HG03520 (cell line): ENCODE results near the gene PTGR2.
"Not testable (repeated sequence)": the region's sequence is repeated elsewhere in the genome, so short reads cannot be mapped to it uniquely, and the experiment has no call there.

ENCODE experiments used
- ATAC-seq: cut with Tn5 transposase; IDR thresholded peaks from one replicate; pipeline ENCODE4 v1.9.1; 2021; ENCODE audit warnings: mild to moderate bottlenecking, moderate library complexity; ENCODE audit not compliant: unreplicated experiment

Gene PTGR2

DNA sequence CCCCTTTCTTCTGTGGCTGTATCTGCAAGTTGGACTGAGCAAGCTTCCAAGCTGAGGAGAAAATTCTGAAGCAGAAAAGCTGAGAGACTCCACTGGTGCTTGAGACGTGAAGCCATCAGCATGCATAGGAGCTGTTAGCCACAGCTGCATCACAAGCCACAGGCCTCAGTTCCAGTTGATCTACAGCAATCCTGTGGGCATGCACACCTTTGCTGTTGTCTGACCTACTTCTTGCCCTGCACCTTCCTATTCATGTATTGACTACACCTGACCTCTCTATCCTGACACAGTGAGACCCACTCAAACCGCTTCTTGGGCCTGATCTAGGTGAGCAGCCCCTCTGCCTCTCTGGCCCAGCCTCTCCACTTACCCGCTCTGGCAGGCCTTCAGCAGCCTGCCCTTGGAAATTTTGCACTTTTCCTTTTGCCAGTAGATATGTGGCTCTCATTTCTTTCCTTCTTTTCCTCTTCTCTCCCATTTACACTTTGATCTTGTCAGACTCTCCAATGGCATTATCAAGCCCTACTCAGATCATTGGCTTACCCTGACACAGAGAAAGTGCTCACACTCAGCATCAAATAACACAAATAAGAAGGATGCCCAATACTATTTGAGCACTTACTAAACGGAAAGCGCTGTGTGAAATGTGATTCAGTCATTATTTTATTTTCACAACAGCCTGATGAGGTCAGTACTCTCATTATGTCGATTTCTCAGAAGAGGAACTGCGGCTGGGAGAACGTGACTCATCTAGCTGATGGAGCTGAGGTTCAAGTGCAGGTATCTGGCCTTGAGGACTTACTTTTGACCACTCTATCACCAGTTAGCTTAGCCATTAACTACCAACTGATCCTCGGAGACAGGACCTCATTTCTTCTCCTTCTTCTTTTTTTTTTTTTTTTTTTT, 21.9 kb upstream of the PTGR2 start:
- no peak for ATAC-seq

DNA sequence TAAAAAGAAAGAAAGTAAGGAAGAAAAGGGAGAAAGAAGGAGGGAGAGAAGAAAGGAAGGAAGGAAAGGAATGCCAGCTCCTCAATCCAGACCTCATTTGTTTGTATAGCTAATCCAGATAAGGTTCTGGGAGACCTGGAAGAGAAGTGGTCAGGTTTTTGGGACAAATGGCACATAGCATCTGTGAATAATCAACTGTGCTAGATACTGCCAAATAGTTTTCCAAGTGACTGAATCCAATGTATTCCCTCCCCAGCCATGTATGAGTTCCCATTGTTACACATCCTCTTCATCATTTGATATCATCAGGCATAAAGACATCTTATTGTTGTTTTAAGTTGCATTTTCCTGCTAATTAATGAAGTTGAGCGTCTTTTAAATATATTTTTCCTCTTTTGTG, 18.6 kb upstream of the PTGR2 start:
- ATAC-seq = no peak

GRCh38 chr14:73833530-73834260, 17.9 kb upstream of the PTGR2 start:
- ATAC-seq = no peak

DNA sequence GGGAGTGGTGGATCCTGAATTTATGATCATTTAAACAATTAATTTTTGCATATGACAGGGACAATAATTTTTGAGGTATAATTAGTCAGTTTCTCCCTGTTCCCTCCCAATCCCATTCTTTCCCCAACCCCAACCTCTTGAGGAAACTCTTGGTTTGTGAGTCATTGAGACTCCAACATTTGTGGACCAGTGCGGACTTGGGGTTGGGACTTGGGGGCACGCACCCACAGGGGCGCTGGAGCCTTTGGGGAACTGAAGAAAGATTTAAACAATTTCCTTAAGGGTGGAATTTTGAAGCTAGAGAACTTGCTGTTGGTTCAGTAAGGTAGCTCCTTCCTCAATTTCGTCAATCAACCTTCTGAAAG, 17.4 kb upstream of the PTGR2 start:
- ATAC-seq = no peak

DNA sequence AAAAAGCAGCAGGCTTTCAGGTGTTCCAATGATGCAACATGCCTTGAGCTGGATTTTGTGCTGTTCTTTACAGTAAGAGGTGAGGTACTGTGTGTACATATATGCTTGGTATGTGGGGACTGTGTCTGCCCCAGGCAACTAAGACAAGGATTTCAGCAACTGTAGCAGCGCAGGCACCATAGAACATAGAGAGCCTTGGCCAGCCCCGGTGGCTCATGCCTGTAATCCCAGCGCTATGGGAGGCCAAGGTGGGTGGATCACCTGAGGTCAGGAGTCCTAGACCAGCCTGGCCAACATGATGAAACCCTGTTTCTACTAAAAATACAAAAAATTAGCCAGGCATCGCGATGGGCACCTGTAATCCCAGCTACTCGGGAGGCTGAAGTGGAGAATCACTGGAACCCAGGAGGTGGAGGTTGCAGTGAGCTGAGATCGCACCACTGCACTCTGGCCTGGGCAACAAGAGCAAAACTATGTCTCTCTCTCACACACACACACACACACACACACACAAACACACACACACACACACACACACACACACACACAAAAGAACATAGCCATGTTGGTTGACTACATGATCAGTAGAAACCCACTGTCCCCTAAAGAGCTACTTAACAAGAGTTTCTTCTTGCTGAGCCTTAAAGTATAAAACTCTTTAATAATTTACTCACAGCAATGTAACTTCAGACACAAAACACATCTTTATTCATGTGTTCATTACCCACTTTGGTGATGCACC, 13.2 kb upstream of the PTGR2 start:
- ATAC-seq = not testable (repeated sequence)

DNA sequence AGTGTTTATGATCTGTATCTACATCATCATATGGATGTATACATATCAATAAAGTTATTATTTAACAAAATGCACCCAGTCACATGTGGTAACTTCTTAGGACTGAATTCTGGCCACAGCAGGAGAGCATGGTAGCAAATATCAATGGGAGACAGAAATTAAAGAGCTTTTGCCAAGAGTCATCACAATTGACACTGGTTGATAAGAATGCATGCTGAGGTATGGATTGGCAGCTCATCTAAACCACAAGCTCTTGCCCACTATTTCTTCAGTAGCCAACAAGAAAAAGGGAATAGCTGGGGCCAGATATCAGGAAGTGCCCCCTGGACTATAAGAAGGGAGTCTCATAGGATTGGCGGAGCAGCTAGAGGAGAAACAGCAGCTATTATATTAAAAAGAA, 9.4 kb upstream of the PTGR2 start:
- no peak for ATAC-seq

DNA sequence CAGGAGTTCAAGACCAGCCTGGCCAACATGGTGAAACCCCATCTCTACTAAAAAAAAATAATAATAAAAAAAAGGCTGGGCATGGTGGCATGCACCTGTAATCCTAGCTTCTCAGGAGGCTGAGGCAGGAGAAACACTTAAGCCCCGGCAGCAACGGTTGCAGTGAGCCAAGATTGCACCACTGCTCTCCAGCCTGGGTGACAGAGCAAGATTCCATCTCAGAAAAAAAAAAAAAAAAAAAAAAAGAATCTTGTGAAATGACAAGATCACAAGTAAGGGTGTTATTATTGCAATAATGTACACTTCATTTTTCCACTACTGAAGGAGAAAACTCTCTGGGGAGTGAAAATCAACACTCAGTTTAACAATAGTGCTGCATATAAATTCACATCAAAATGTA, 8.8 kb upstream of the PTGR2 start:
- ATAC-seq = no peak

DNA sequence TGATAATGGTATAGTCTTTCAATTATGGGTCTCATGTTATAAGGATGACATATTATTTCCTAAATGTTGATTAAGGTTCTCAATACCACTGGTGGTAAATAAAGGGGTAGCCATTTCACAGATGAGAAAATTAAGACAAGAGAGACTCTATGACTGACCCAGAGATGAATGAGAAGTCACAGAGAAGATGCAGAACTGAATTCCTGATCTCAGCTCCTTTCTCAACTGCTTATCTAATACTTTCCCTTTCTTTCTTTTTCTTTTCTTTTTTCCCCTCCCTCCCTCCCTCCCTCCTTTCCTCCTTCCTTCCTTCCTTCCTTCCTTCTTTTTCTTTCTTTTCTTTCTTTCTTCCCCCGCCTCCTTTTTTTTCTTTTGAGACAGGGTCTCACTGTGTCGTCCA, 8.3 kb upstream of the PTGR2 start:
- ATAC-seq = no peak

DNA sequence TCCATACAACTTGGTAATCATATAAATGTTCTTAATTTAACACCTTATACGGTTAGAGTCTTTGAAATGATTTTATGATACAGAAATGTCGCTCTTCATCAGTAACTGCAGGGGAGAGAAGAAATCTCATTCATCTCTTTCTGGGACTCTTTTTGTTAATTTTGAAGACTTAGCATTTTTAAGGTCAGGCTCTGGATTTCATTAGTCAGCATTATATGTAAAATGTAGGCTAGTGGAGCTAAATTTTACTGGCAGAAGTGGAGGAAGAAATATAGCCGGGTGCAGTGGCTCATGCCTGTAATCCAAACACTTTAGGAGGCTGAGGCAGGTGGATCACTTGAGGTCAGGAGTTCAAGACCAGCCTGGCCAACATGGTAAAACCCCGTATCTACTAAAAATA, 4.7 kb upstream of the PTGR2 start:
- ATAC-seq = no peak

DNA sequence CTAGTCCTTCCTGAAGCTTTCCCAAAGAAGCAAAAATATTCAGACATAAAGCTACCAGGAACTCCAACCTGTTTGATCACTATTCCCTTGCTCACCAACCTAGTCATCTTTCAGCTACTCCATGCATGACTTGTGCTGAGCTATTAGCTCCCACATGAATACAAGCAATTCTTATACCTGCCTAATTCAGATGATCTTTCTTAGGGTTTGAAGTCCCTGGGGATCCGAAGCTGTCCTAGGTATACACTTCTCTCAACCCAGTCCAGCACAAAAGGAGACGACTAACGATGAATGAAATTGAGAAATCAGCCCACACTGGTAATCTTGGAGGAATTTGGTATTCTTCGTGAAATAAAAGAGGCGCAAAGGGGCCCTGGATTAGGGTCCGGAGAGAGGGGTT, 631 bp upstream of the PTGR2 start:
- no peak for ATAC-seq

DNA sequence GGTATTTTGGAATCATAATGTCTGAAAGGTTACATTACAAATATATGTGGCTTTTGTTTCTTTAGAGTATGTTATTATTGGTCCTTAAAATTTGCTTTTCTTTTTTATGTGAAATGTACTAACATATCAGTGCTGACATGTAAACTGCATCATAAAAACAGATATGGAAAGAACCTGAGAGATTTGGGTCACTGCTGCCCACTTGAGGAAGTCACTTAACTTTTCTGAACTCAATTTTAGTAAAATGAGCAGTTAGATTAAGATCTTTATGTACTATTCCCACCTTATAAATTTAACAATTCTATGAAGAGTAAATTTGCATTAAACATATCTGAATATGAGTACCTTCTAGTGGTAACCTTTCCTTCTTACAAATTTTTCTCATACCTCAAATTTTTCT, 7.5 kb downstream of the PTGR2 start:
- ATAC-seq = no peak

DNA sequence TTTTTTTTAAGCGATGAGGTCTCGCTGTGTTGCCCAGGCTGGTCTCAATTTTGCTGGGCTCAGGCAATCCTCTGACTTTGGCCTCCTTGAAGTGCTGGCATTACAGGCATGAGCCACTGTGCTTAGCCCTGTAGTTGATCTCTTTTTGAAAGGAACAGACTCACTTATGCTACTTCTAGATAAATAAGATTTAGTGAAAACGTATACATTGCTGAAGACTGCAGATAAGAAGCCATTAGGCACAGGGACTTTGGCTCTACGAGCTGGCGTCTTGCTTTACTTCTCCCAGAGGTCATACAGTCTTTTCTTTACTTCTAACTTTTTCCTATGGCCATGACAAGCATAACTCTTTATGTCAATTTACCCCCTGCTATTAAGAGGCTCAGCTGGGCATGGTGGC, 9.4 kb downstream of the PTGR2 start:
- ATAC-seq = no peak

DNA sequence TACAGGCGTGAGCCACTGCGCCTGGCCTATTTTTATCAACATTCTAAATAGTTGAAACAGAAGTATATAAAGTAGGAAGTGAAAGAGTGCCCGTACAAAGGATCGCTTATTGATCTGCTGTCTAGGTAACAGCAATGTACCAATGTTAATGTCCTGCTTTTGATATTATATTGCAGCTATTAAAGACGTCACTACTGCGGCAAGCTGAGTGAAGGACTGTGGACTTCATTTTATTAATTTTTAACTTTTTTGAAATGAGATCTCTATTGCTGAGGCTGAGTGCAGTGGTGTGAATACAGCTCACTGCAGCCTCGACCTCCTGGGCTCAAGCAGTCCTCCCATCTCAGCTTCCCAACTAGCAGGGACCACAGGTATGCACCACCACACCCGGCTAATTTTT, 10.8 kb downstream of the PTGR2 start:
- ATAC-seq = no peak

GRCh38 chr14:73863209-73863608, 11.6 kb downstream of the PTGR2 start:
- no peak for ATAC-seq

GRCh38 chr14:73865534-73866113, 14.0 kb downstream of the PTGR2 start:
- no peak for ATAC-seq

DNA sequence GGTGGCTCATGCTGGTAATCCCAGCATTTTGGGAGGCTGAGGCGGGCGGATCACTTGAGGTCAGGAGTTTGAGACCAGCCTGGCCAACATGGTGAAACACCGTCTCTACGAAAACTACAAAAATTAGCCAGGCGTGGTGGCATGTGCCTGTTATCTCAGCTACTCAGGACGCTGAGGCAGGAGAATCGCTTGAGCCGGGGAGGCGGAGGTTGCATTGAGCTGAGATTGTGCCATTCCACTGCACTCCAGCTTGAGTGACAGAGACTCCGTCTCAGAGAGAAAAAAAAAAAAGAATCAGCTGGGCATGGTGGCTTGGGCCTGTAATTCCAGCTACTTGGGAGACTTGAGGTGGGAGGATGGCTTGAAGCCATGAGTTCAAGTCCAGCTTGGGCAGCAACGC, 18.1 kb downstream of the PTGR2 start:
- ATAC-seq = not testable (repeated sequence)

GRCh38 chr14:73870525-73871235, 19.0 kb downstream of the PTGR2 start:
- no peak for ATAC-seq

DNA sequence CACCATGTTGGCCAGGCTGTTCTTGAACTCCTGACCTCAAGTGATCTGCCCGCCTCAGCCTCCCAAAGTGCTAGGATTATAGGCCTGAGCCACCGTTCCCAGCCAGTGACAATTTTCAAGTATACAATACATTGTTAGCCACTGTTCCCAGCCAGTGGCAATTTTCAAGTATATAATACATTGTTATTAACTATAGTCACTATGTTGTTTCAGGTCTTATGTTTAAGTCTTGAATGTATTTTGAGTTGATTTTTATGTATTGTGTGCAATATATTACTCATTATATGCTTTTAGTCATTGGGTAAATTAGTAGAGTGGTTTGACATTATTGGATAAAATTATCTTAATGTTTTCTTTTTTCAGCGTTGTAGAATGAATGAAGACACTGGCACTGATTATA, 22.0 kb downstream of the PTGR2 start:
- no peak for ATAC-seq

DNA sequence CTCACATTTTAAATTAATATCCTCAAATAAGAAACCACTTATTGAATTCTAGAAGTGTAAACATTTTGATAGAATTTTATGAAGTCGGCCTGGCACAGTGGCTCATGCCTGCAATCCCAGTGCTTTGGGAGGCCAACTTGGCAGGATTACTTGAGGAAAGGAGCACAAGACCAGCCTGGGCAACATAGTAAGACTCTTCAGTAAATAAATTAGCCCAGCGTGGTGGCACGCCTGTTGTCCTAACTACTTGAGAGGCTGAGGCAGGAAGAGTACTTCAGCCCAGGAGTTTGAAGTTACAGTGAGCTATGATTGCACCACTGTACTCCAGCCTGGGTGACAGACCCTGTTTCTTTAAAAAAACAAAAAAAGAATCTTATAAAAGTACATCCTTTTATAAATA, 26.2 kb downstream of the PTGR2 start:
- ATAC-seq = no peak

DNA sequence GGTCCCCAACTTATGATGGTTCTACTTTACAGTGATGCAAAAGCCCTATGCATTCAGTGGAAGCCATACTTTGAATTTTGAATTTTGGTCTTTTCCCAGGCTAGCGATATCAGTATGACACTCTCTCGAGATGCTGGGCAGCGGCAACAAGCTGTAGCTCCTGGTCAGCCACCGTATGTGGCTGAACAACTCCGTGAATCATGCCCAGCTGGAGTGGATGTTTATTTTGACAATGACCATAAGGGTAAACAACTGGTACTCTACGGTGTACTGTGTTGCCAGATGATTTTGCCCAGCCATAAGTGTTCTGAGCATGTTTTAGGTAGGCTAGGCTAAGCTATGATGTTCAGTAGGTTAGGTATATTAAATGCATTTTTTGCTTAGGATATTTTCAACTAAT, 26.8 kb downstream of the PTGR2 start:
- ATAC-seq = no peak

DNA sequence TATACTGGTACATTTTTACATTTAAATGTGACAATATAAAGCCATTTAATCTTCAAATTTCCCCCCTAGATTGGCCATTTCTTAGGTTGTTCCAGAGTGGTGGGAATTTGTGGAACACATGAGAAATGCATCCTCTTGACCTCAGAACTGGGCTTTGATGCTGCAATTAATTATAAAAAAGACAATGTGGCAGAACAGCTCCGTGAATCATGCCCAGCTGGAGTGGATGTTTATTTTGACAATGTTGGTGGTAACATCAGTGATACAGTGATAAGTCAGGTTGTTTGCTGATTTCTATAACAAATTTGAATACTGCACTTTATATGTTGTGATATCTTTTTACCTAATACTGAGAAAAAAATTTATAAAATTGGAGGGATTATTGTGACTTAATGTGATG, 27.4 kb downstream of the PTGR2 start:
- no peak for ATAC-seq
